Osteoblast (primary cell): ENCODE measurements around the gene INSL3. TPM values are rescaled to one million over a fixed set of nuclear protein-coding genes. Genes with fewer than 3 reads are reported as not detected.
A peak's percentile ranks its signal among the peaks of the same experiment; 100 is the strongest.

ENCODE experiments used
- DNase-seq: peaks from one replicate; pipeline ENCODE4 v3.0.0; 2011; ENCODE audit warnings: low spot score, mixed read lengths; ENCODE audit not compliant: insufficient read length; ENCODE audit errors: missing footprints
- H2AFZ ChIP-seq: 2 replicates; pipeline ENCODE4 v1.6.0; 2011; ENCODE audit warnings: mild to moderate bottlenecking, low read length
- H3K27ac ChIP-seq: 2 replicates; pipeline ENCODE4 v1.5.1; 2011; ENCODE audit warnings: mild to moderate bottlenecking, low read depth, low read length, moderate library complexity
- H3K27me3 ChIP-seq: 2 replicates; pipeline ENCODE4 v1.6.0; 2012; ENCODE audit warnings: mild to moderate bottlenecking, control low read depth, inconsistent platforms, low read length, moderate library complexity; ENCODE audit not compliant: insufficient read depth
- H3K36me3 ChIP-seq: 2 replicates; pipeline ENCODE4 v1.5.1; 2011; ENCODE audit warnings: mild to moderate bottlenecking, low read length, control low read depth, moderate library complexity; ENCODE audit not compliant: insufficient read depth
- H3K4me1 ChIP-seq: 2 replicates; pipeline ENCODE4 v1.5.1; 2011; ENCODE audit warnings: mild to moderate bottlenecking, low read length, control low read depth, moderate library complexity; ENCODE audit not compliant: insufficient read depth
- H3K4me2 ChIP-seq: 2 replicates; pipeline ENCODE4 v1.6.0; 2011; ENCODE audit warnings: mild to moderate bottlenecking, low read length; ENCODE audit not compliant: insufficient read depth
- H3K4me3 ChIP-seq: fragments of 200-600 bp; sonication (generic); 3 replicates; pipeline ENCODE4 v1.5.1; 2012; ENCODE audit warnings: mild to moderate bottlenecking, low read length, inconsistent platforms; ENCODE audit not compliant: insufficient read depth
- H3K79me2 ChIP-seq: 2 replicates; pipeline ENCODE4 v1.6.0; 2012; ENCODE audit warnings: mild to moderate bottlenecking, low read length, control low read depth, inconsistent platforms; ENCODE audit not compliant: insufficient read depth
- H3K9me3 ChIP-seq: 2 replicates; pipeline ENCODE4 v1.5.1; 2011; ENCODE audit warnings: low read depth, low read length, control low read depth
- H4K20me1 ChIP-seq: 2 replicates; pipeline ENCODE4 v1.6.0; 2012; ENCODE audit warnings: mild to moderate bottlenecking, low read length, control low read depth; ENCODE audit not compliant: insufficient read depth
- CTCF ChIP-seq: IDR thresholded peaks from 2 replicates; pipeline ENCODE4 v1.5.1; 2011; ENCODE audit warnings: mild to moderate bottlenecking, low read depth, low read length, moderate library complexity; ENCODE audit errors: extremely low read depth
- total RNA-seq: library from RNA; depleted of rRNA; stranded (reverse); fragments of >200 nt; gene quantifications from 2 replicates; pipeline ENCODE4 v1.2.3, GENCODE V29; 2012

INSL3 gene
- total RNA-seq, 1 donor, result not detected

- no peak overlapping the region for H3K4me3 ChIP-seq
- no peak overlapping the region for H2AFZ ChIP-seq
- no peaks in the 10 kb centered on the region for H3K9me3 ChIP-seq
- no peak for TF ChIP-seq CTCF
- DNase-seq, result peak; percentile 73
- H3K27me3 ChIP-seq, result no peaks in the 10 kb centered on the region
- H3K4me2 ChIP-seq, result no peak overlapping the region
- no peaks in the 10 kb centered on the region for H3K36me3 ChIP-seq
- H3K27ac ChIP-seq, result no peak overlapping the region
- H3K4me1 ChIP-seq, result no peaks in the 10 kb centered on the region
- H3K79me2 ChIP-seq, result no peaks in the 10 kb centered on the region
- no peaks in the 10 kb centered on the region for H4K20me1 ChIP-seq
Observed at GRCh38 chr19:17832443-17833208, 11.3 kb upstream of the INSL3 start.

DNA sequence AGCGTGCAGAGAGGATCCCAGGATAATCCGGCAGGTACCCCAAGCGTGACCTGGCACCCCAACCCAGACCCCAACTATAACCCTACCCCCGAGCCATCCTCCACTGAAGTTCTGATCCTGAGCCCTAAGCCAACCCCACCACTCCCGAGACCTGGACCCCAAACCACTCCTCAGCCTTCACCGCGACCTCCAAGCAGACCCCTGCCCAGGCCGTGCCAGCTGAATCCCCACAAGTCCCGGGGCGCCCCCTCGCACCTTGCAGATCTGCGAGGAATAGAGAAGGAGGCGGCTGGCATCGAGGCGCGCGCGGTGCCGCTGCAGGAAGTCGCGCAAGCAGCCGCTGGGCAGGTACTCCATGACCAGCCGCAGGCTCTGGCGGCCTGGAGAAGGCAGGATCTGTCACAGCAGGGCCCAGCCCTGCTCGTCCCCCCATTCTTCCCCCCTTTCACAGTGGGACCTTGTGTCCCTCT is 10.1 kb upstream of the INSL3 start:
- no peaks in the 10 kb centered on the region for H3K4me1 ChIP-seq
- H3K27ac ChIP-seq, result no peak overlapping the region
- DNase-seq, result peak; percentile 53
- H3K79me2 ChIP-seq, result no peaks in the 10 kb centered on the region
- no peaks in the 10 kb centered on the region for H4K20me1 ChIP-seq
- no peak for TF ChIP-seq CTCF
- H3K36me3 ChIP-seq, result no peaks in the 10 kb centered on the region
- no peak overlapping the region for H3K4me2 ChIP-seq
- H3K27me3 ChIP-seq, result no peaks in the 10 kb centered on the region
- H3K9me3 ChIP-seq, result no peaks in the 10 kb centered on the region
- H2AFZ ChIP-seq, result no peak overlapping the region
- H3K4me3 ChIP-seq, result no peak overlapping the region

DNA sequence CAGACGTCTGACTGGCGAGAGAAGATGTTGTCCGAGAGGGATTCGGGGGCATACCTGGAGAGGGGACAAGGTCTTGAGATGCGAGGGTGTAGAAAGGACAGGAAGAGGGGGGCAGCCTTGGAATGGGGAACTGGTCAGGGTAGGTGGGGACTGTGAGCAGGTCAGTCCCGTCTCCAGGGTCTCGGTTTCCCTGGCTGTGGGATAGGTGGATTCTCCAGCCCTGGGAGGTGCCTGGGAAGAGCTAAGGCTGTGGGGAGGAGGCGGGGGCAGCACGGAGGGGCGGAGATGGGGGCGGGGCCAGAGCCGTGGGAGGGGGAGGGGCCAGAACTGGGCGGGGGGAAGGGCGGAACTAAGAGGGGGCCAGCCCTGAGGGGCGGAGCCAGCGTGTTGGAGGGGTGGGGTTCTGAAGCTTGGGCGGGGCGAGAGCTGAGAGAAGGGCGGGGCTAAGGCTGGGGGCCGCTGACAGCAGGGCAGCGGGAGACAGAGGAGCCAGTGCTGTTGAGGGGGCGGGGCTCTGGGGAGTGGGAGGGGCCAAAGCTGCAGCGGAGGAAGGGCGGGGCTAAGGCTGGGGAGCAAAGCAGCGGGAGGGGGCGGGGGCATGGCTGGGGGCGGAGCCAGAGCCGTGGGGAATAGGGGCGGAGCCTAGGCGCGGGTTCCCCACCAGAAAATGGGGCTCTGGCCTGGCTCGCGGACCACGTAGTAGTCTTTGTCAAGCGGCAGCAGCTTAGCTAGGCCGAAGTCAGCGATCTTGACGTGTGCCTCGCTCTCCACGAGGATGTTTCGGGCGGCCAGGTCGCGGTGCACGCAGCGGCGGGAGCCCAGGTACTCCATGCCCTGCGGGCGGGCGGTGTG is 9.5 kb upstream of the INSL3 start:
- Histone ChIP-seq H2AFZ (no peak overlapping the region), H3K27me3 (no peaks in the 10 kb centered on the region), H4K20me1 (no peaks in the 10 kb centered on the region), H3K4me2 (no peak overlapping the region), H3K36me3 (no peaks in the 10 kb centered on the region), H3K4me3 (no peak overlapping the region), H3K27ac (no peak overlapping the region), H3K79me2 (no peaks in the 10 kb centered on the region), H3K4me1 (no peaks in the 10 kb centered on the region), H3K9me3 (no peaks in the 10 kb centered on the region)
- TF ChIP-seq CTCF, result no peak
- DNase-seq, result peak; percentile 94
